ENCODE measurements around the gene SERPINB10. TPM values are rescaled to one million over a fixed set of nuclear protein-coding genes. Genes with fewer than 3 reads are reported as not detected.

Gene SERPINB10
- total RNA-seq, 1 donor from 2014 or later: not detected

DNA sequence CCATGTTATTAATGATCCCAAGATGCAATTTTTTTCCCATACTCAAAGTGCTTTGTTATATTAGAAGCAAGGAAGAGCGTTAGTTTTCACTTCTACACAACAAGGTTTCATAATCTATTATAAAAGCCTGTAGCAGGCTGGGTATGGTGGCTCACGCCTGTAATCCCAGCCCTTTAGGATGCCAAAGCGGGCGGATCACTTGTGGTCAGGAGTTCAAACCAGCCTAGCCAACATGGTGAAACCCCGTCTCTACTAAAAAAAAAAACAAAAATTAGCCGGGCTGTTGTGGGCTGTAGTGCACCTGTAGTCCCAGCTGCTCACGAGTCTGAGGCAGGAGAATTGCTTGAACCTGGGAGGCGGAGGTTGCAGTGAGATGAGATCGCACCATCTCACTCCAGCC, 39.2 kb upstream of the SERPINB10 start:
- intact Hi-C loops (cut with micrococcal nuclease): no loop called here
- POLR2A ChIA-PET: no interaction called here
- peaks cover 3% of the 10 kb centered on the region for H3K27me3 Mint-ChIP-seq
- CTCF ChIA-PET: no interaction called here
- H3K4me3 Mint-ChIP-seq: no peak overlapping the region
- no peak overlapping the region for H3K27ac Mint-ChIP-seq
- DNase-seq (no peak), ATAC-seq (ENCODE audit: low read depth) (no peak)
- no peaks in the 10 kb centered on the region for H3K9me3 Mint-ChIP-seq
- no peaks in the 10 kb centered on the region for H3K4me1 Mint-ChIP-seq
- TF ChIP-seq, protein P1, sequence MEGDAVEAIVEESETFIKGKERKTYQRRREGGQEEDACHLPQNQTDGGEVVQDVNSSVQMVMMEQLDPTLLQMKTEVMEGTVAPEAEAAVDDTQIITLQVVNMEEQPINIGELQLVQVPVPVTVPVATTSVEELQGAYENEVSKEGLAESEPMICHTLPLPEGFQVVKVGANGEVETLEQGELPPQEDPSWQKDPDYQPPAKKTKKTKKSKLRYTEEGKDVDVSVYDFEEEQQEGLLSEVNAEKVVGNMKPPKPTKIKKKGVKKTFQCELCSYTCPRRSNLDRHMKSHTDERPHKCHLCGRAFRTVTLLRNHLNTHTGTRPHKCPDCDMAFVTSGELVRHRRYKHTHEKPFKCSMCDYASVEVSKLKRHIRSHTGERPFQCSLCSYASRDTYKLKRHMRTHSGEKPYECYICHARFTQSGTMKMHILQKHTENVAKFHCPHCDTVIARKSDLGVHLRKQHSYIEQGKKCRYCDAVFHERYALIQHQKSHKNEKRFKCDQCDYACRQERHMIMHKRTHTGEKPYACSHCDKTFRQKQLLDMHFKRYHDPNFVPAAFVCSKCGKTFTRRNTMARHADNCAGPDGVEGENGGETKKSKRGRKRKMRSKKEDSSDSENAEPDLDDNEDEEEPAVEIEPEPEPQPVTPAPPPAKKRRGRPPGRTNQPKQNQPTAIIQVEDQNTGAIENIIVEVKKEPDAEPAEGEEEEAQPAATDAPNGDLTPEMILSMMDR (IDR thresholded peaks at IDR 0.05): no peak
- H3K36me3 Mint-ChIP-seq (ENCODE audit: low read depth): no peaks in the 10 kb centered on the region

DNA sequence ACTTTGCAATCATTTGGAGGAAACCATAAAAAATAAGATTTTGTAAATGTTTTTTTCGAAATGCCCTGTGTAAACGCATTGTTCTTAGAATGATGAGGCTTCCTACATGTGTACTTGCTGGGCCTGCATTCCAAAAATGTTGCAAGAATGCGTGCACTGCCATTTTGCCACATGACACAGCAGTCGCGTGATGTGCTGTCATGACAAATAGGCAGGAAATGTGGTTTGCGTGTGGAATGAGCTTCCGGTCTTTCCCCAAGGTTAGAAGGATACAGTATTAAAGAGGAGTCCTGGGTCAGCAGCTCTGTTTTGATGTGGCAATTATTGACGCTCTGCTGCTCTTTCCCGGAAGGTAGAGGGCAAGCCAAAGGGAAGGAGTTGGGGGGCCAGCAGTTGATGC, 38.4 kb upstream of the SERPINB10 start:
- Mint-ChIP-seq H3K27me3 (peaks cover 4% of the 10 kb centered on the region), H3K36me3 (ENCODE audit: low read depth) (no peaks in the 10 kb centered on the region), H3K4me3 (no peak overlapping the region), H3K27ac (no peak overlapping the region), H3K4me1 (no peaks in the 10 kb centered on the region), H3K9me3 (no peaks in the 10 kb centered on the region)
- ATAC-seq (ENCODE audit: low read depth): no peak
- ChIA-PET POLR2A (no interaction called here), CTCF (no interaction called here)
- DNase-seq: no peak
- TF ChIP-seq, protein P1 (IDR thresholded peaks at IDR 0.05): no peak
- intact Hi-C loops (cut with micrococcal nuclease): no loop called here

DNA sequence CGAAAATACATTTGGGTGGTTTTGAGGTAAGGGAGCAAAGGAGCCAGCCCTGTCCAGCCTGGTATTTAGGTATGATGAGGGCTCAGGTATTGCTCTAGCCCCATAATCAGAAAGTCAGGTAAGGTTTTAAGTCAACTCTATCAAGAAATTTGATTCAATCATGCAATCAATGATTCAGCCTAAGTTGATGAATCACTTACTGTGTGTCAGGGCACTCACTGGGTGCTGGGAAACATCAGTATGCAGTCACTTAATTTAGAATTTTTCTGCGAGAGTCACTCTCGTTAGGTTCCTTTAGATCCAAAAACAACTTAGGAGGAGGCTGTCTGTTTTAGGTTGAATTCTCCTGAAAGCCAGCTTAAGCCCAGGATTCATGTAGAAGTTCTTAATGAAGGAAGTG, 37.9 kb upstream of the SERPINB10 start:
- DNase-seq (no peak), ATAC-seq (ENCODE audit: low read depth) (no peak)
- CTCF ChIA-PET: no interaction called here
- intact Hi-C loops (cut with micrococcal nuclease): no loop called here
- POLR2A ChIA-PET: no interaction called here
- H3K4me1 Mint-ChIP-seq: no peaks in the 10 kb centered on the region
- TF ChIP-seq, protein P1 (IDR thresholded peaks at IDR 0.05): no peak
- no peak overlapping the region for H3K27ac Mint-ChIP-seq
- peaks cover 4% of the 10 kb centered on the region for H3K27me3 Mint-ChIP-seq
- H3K36me3 Mint-ChIP-seq (ENCODE audit: low read depth): no peaks in the 10 kb centered on the region
- no peaks in the 10 kb centered on the region for H3K9me3 Mint-ChIP-seq
- H3K4me3 Mint-ChIP-seq: no peak overlapping the region

DNA sequence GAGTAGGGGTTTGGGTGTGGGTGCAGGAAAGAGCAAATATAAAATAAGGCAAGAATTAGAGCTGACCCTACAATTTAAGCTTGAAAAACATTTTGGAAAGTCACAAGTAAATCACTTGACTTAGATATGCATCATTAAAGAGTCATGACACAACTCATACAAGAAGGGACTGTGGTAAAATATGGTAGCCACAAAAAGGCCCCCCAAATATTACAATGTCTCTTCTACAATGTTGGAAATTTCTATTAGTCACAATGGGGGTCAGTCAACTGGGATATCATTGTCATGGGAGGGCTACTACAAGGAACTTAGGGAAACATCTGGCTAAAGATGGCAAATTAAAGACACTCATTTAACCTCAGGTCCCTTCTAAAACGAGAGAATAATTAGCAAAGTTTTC, 35.9 kb upstream of the SERPINB10 start:
- POLR2A ChIA-PET: no interaction called here
- Mint-ChIP-seq H3K4me3 (no peak overlapping the region), H3K36me3 (ENCODE audit: low read depth) (no peaks in the 10 kb centered on the region)

DNA sequence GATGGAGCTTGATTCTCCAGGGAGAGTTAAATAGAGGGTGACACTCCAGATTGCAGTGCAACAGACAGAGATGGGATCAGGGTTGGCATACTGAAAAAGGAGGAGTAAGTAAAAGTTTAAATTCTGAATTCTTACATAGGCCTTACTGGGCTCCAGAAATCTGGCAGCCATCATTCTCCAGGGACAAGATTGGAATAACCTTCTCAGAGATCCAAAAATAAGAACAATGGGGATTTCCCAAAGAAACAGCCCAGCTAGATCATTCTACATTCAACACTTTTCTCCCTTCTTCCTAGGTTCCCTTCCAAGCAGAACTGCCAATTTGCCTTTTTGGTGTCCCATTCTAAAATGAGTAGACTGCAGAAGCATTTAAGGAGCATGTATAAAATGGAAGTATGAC, 35.2 kb upstream of the SERPINB10 start:
- POLR2A ChIA-PET: no interaction called here
- ATAC-seq (ENCODE audit: low read depth) (no peak), DNase-seq (no peak)
- intact Hi-C loops (cut with micrococcal nuclease): no loop called here
- Mint-ChIP-seq H3K4me3 (no peak overlapping the region), H3K36me3 (ENCODE audit: low read depth) (no peaks in the 10 kb centered on the region), H3K9me3 (no peaks in the 10 kb centered on the region), H3K4me1 (no peaks in the 10 kb centered on the region), H3K27me3 (peaks cover 4% of the 10 kb centered on the region), H3K27ac (no peak overlapping the region)
- TF ChIP-seq, protein P1 (IDR thresholded peaks at IDR 0.05): no peak
- CTCF ChIA-PET: no interaction called here

More for the DNA sequence above, 35.9 kb upstream of the SERPINB10 start:
- DNase-seq (no peak), ATAC-seq (ENCODE audit: low read depth) (no peak)
- H3K9me3 Mint-ChIP-seq: no peaks in the 10 kb centered on the region
- TF ChIP-seq, protein P1 (IDR thresholded peaks at IDR 0.05): no peak
- no peak overlapping the region for H3K27ac Mint-ChIP-seq
- intact Hi-C loops (cut with micrococcal nuclease): no loop called here
- CTCF ChIA-PET: no interaction called here
- H3K4me1 Mint-ChIP-seq: no peaks in the 10 kb centered on the region
- H3K27me3 Mint-ChIP-seq: peaks cover 4% of the 10 kb centered on the region

Data from activated B cell treated with CpG ODN at 0.5 μM for 24 hours (primary cell).